Measurements from ENCODE around the gene BMF.

BMF gene

GRCh38 chr15:40045572-40046217 lies 63.0 kb downstream of the BMF start:
- DNase-seq, result no peak

- DNase-seq, result peak; percentile 10
These were observed 63.7 kb downstream of the BMF start for GRCh38 chr15:40044717-40045571.

GRCh38 chr15:40043927-40044716 lies 64.6 kb downstream of the BMF start:
- no peak for DNase-seq

GRCh38 chr15:40042791-40043320 lies 65.8 kb downstream of the BMF start:
- no peak for DNase-seq

- DNase-seq, result no peak
These were observed 67.9 kb downstream of the BMF start for GRCh38 chr15:40040770-40041169.

GRCh38 chr15:40040293-40040635 lies 68.4 kb downstream of the BMF start:
- no peak for DNase-seq

GRCh38 chr15:40038638-40039543 lies 69.8 kb downstream of the BMF start, which contains the start of gene SRP14:
SRP14 (minus strand) TSS chr15:40039181; CDS start chr15:40039116, 65 bp downstream.
- peak; percentile 7 for DNase-seq

GRCh38 chr15:40038275-40038637 lies 70.4 kb downstream of the BMF start:
- no peak for DNase-seq

All from NCI-H2029 treated with DMSO at 0.1 percent for 48 hours (cell line).